ENCODE data around the gene FBRS. TPM values are rescaled to one million over a fixed set of nuclear protein-coding genes. Genes with fewer than 3 reads are reported as not detected.

Gene FBRS
- total RNA-seq, 1 donor from 2014 or later: 46.9 TPM

- DNase-seq (ENCODE audit: low read depth): no peak
- H3K4me3 ChIP-seq (ENCODE audit: low read depth, low read length): no peak overlapping the region
- TF ChIP-seq CTCF (conservative IDR thresholded peaks at IDR 0.05; ENCODE audit: low read depth, low read length): no peak
These were observed 13.8 kb upstream of the FBRS start for GRCh38 chr16:30644334-30644830.

DNA sequence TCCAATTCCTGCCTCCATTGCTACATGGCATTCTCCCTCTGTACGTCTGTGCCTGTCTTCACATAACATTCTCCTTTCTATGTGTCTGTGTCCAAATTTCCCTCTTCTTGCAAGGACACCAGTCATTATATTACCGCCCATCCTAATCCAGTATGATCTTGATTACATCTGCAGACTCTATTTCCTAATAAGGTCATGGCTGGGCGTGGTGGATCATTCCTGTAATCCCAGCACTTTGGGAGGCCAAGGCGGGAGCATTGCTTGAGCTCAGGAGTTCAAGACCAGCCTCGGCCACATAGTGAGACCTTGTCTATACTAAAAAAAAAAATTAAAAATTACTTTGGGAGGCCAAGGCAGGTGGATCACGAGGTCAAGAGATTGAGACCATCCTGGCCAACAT is 12.5 kb upstream of the FBRS start:
- no peak overlapping the region for H3K4me3 ChIP-seq (ENCODE audit: low read depth, low read length)
- no peak for TF ChIP-seq CTCF (conservative IDR thresholded peaks at IDR 0.05; ENCODE audit: low read depth, low read length)
- no peak for DNase-seq (ENCODE audit: low read depth)

GRCh38 chr16:30647274-30647571 is 11.0 kb upstream of the FBRS start:
- no peak for TF ChIP-seq CTCF (conservative IDR thresholded peaks at IDR 0.05; ENCODE audit: low read depth, low read length)
- DNase-seq (ENCODE audit: low read depth): no peak
- H3K4me3 ChIP-seq (ENCODE audit: low read depth, low read length): no peak overlapping the region

GRCh38 chr16:30649725-30650368 is 8.4 kb upstream of the FBRS start:
- no peak for TF ChIP-seq CTCF (conservative IDR thresholded peaks at IDR 0.05; ENCODE audit: low read depth, low read length)
- peak overlapping the region; percentile 52 for H3K4me3 ChIP-seq (ENCODE audit: low read depth, low read length)

DNA sequence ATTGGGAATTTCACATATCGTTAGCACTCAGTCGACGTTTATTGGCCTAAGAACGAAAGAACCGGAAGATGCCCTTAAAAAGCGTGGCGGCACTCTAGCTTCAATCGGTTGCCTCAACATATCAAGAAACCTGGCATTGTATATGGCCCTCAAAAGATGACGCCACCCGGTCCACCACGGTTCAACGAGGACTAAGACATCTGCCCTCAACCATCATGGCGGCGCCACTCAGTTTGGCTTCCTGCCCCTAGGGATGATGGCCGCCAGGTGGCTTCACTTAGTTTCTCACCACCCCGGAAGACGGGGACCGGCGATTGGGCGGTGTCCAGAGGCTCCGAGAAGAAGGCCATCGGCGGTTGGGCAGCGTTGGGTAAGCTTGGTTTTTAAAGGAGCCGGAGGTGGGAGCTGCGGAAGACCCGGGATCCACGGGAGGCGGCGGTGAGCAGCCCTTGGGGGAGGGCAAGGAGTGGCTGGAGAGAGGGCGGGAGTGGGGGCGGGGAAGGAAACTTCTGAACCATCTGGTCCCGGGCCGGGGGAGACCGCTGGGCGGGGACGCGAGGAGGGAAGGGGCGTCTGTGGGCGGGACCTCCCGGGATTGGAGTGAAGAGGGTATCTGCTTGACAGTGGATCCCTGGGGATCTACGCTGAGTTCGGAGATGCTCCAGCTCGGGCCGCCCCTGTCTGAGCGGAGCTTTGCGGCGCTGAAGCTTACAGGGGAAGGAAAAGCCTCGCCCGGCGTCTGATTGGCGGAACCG is 7.7 kb upstream of the FBRS start, which contains the start of gene PRR14:
PRR14 (plus strand) TSS at position 592 of the 755 bp plus-strand sequence. CDS start 686 bp downstream, outside the sequence.
- TF ChIP-seq CTCF (conservative IDR thresholded peaks at IDR 0.05; ENCODE audit: low read depth, low read length): peak; percentile 6
- peak within 1 kb of the TSS; percentile 100 for H3K4me3 ChIP-seq (ENCODE audit: low read depth, low read length)
- DNase-seq (ENCODE audit: low read depth): peak; percentile 89

More at GRCh38 chr16:30649725-30650368, 8.4 kb upstream of the FBRS start:
- no peak for DNase-seq (ENCODE audit: low read depth)

DNA sequence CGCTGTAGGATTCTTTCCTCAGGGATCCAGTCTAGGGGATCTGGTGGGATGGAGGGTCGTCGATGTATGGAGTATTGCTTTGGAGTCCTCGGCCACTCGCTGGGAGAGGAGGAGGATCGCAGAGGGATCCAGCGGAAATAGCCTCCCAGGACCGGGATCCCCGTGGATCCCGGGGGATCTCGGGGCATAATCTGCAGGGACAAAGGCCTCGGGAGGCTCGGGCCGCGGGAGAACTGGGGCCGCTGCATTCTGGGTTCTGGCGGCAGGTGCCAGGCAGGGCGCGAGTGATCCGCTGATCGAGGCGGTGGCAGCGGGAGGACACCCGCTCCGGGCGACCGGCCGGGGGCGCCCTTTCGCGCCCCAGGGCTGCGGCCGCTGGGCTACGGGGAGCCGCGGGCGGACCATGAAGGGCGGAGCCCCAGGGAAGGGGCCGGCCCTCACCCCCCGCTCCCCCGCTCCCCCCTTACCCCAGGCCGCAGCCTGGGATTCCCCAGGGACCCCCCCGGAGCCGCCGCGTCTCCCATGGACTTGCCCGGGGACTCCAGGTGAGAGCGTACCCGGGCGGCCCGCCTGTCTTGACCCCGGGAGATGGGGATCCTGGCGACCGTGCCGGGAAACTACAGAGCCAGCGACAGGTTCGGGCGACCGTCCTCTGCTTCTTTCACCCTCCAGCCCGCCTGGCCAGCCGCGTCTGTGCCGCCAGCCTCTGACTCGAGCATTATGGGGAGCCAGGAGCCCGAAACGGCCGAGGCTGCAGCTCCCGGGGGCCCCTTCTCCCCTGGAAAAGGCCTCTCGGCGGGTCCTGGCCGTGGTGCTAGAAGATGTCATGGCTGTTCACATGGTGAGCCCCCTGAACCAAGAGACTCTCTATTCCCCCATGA is 6.9 kb upstream of the FBRS start:
- no peak for DNase-seq (ENCODE audit: low read depth)
- peak; percentile 50 for TF ChIP-seq CTCF (conservative IDR thresholded peaks at IDR 0.05; ENCODE audit: low read depth, low read length)

More for the DNA sequence above, 6.9 kb upstream of the FBRS start:
- peak overlapping the region; percentile 100 for H3K4me3 ChIP-seq (ENCODE audit: low read depth, low read length)

Measured in epithelial cell of proximal tubule (primary cell).